Embryonic facial prominence (tissue), 1 donor: ENCODE data around the gene MARCKSL1.
A peak's percentile ranks its signal among the peaks of the same experiment; 100 is the strongest.
"Not testable (repeated sequence)": the region's sequence is repeated elsewhere in the genome, so short reads cannot be mapped to it uniquely, and the experiment has no call there.

Source experiments
- DNase-seq: peaks from one replicate; pipeline ENCODE4 v3.0.0-alpha.2; 2016; ENCODE audit errors: extremely low spot score

MARCKSL1 gene, protein sequence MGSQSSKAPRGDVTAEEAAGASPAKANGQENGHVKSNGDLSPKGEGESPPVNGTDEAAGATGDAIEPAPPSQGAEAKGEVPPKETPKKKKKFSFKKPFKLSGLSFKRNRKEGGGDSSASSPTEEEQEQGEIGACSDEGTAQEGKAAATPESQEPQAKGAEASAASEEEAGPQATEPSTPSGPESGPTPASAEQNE

DNA sequence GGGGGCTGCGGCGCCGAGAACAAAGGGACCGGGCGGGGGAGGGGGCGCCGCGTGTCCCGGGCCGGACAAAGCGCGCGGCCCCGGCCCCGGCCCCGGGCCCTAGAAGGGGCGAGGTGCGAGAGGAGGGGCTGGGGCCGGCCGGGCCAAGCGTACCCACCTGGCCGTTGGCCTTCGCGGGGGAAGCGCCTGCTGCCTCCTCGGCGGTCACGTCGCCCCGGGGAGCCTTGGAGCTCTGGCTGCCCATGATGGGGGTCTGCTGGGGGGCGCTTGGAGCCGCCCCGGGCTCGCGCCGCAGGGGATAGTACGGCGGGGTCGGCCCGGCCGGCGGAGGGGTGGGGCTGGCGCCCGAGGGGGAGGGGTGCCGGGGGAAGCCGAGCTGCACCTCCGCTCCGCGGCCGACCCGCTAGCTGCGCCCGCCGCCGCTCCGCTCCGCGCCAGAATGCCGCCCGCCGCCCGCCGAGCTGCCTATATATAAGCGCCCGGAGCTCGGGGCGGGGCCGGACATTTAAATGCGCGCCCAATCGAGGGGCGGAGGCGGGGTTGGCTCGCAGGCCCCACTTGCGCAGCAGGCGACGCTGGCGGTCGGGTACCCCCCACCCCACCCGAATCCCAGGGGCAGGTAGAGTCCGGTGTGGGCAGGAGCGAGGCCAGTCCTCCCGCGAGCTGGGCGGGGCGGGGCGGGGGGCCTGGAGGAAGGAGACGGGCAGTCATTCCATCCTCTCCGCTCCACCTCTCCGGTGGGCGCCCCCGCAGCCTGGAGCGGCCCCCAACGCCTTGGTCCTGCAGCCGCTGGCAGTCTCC is at the start of gene MARCKSL1:
MARCKSL1 (minus strand) TSS at position 444 of the 801 bp plus-strand sequence; CDS start at position 244, 200 bp downstream.
- peak; percentile 56 for DNase-seq

DNA sequence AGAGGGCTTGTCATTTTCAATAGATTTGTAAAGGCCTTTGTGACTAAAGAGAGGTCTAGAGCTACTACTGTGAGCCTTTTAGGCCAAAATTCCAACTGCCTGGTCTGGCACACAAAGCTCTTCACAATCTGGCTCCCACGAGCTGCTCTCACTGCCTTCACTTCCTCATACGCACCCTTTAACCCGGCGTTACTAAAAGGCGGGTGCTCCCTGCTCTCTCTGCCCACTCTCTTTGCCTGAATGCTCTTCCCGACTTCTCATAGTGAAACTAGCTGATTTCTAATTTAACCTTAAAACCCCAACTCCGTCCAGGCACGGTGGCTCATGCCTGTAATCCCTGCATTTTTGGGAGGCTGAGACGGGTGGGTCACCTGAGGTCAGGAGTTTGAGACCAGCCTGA is 44.0 kb upstream of the MARCKSL1 start:
- DNase-seq = no peak

DNA sequence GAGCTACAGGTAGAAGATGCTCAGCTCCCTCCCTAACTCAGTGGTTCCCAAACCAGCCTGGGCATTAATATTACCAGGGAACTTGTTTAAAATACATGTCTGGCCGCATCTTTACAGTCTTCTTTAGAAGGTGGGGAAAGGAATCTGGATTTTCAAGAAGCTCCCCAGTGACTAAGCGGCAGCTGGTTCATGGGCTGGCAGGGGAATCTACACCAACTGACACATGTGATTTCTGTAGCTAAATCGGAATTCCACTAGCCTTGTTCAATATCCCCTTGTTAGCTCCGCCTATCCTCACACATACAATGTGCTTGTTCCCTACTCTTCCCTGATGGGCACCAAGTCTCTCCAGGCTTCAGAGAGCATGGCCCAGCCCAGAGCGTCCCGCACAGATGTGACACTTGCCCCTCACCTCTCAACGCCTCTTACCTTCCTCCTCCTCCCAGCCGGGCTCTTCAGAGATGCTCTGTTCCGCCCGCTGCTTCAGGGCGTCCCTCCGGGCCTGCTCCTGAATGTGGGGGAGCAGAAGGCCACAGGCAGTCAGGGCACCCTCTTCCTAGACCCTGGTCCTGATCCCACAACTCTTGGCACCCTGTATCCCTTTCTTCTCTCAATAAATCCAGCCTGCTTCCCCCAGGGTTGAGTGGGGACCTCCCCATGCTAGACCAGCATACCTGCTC is 41.6 kb upstream of the MARCKSL1 start:
- no peak for DNase-seq

DNA sequence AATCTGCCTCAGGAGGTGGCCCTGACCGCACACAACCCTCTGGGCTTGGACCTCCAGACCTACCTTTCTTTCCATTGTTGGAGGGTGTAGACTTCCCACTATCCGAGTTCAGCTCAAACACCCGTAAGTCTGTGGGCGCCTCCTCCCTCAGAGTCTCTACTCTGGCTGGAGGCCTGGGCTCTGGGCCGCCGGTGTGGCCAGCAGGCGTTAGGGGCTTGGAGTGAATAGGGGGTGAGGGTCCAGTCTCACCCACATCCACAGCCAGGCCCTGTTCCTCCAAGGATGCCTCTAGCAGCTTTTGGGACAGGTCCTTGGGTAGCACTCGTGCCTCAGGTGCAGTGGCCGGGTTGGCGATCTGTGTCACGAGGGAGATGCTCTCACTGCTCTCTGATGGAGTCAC is 40.2 kb upstream of the MARCKSL1 start:
- DNase-seq = no peak

DNA sequence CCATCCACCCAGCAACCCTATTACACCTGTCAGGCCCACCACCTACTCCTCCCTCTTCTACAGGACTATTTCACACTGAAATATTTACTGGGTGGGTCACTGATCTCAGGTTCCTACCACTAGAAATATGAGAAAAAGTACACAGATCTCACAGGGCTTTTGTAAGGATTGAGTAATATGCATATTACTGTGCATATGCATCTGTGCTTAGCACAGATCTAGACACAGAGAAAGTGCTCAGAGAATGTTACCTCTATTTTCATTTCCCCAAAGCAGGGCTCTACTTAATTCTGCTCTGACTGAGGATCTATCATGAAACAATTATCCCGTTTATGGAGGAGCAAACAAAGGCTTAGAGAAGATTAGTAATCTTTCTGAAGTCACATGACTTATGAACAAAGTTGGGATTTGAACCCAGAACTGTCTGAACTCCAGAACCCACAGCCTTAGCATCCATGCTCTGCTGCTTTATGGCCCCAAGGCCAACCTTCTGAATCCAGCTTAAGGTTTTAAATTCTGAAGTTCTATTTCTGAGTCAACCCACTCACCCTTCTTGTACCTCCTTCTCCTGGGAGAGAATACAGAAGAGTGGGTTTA is 38.1 kb upstream of the MARCKSL1 start:
- DNase-seq = no peak

DNA sequence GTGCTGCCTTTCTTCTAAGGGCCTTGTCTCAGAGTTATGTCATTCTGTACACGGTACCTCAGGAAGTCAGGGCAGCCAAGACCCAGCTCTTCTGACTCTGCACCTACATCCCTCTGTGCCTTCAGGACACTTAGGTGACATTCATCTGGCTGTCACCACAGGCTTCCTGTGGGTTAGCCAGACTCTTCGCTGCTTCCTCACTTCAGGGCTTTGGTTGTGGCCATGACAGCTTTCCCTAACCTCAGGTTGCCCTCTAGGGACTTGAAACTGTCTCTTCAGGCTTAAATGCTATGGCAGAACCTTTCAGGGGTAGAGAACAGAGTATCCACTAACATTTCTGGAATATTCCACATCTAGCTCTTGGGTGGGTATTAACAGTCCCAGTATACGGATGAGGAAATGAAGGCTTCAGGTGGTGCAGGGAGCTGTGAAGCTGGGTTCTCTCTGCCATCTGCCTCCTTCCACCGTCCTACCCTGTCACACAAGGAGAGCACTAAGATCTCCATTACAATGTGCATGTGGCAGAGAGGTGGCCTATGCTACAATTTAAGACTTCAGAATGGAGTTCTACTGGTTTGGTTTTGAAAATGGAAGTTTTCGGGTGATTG is 36.2 kb upstream of the MARCKSL1 start:
- no peak for DNase-seq

DNA sequence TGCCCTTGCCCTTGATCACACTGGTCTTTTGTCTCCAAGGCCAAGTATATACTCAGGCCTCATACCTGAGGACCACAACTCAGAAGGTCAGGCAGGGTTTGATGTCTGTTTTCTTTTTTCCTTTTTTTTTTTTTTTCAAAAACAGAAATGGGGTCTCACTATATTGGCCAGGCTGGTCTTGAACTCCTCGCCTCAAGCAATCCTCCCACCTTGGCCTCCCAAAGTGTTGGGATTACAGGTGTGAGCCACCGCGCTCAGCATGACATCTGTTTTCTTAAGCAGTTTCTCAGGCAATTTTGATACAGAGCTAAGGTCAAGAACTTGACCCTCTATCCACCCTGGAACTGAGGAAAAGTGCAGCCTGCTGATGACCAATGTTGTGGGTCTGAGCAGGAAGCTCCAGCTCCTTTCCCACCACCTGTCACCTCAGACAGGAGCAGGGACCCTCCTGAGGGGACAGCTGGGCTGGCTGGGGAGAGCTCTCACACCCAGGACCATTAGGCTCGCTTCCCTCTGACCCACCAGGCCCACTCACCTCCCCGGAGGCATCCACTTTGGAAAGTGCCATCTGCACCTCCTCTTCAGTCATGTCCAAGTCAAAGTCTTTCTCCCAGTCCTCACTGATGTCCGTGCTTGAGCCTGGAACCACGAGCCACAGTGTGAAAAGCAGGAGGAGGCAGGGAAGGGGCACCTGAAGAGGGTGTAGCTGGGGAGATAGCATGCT is 32.0 kb upstream of the MARCKSL1 start:
- no peak for DNase-seq

DNA sequence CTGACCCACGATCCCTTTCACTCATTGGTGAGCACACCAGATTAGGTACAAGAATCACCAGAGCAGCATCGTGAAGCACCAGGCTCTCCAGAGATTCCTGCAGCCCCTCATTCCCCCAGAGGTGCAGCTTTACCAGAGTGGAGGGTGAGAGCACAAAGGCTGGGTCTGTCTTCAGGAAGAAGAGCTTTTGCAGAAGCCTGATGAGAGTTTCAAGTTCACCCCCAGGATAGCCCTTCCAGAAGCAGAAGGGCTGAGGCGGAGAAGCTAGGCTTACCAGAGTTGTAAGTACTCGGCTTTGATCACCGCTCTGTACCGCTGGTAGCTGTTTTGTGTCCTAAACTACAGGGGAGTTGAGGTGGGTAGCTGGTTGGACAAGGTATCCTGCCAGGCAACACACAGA is 29.4 kb upstream of the MARCKSL1 start:
- DNase-seq = no peak

DNA sequence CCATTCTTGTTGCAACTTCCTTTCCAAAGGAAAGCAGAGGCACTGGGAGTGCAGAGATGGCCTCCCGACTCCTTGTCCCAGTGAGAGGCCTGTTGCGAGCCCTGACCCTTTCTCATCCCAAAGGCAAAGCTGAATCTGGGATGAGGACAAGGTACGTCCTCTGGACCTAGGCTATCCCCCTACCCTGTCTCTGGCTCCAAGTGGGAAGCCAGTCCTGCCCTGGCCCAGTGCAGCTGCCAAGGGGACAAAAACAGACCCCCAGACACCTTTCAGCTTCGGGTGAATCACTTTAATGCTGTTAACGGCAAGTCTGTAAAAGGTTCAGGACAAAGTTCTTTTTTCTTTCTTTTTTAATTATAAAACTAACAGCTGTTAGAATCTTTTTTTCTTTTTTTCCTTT is 28.8 kb upstream of the MARCKSL1 start:
- DNase-seq = no peak

DNA sequence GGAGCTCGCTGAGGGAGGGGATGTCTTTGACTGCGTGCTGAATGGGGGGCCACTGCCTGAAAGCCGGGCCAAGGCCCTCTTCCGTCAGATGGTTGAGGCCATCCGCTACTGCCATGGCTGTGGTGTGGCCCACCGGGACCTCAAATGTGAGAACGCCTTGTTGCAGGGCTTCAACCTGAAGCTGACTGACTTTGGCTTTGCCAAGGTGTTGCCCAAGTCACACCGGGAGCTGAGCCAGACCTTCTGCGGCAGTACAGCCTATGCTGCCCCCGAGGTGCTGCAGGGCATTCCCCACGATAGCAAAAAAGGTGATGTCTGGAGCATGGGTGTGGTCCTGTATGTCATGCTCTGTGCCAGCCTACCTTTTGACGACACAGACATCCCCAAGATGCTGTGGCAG is 27.7 kb upstream of the MARCKSL1 start:
- no peak for DNase-seq

DNA sequence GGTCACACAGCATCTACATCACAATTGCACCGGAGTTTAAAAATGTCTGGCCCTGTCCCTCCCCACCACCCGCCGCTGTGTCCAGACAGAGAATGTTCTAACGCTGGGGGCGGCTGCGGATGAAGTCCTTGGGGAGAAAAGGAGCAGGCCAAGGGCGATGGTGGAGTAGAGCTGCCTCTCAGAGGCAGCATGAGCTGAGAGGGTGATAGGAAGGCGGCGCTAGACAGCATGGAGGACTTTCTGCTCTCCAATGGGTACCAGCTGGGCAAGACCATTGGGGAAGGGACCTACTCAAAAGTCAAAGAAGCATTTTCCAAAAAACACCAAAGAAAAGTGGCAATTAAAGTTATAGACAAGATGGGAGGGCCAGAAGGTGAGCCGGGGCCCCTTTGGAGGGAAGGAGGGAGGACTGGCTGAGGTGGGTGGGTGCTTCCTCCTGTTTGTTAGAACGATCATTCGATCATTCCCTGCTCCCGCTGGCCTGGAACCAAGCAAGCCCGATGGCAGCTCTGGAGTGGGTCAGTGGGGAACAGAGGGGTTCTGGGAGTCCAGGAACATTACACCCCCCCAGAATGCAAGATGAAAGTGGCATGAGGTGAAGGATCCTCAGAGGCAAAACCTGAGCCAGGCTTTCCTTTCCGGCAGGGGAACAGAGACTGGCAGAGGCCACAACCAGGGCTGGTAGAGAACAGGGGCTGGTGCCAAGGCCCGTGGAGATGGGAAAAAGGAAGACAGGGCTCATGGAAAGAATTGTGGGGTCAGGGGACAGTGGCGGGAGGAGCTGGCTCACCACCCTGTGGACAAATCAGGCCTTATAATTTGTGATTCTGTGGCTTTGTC is 26.7 kb upstream of the MARCKSL1 start, which contains the start of the genes FAM229A and TSSK3:
FAM229A (minus strand) TSS at position 12 of the 840 bp plus-strand sequence. CDS start 394 bp downstream, outside the sequence.
TSSK3 (plus strand) TSS at position 66 of the 840 bp plus-strand sequence; CDS start at position 229, 163 bp downstream.
- DNase-seq = no peak

DNA sequence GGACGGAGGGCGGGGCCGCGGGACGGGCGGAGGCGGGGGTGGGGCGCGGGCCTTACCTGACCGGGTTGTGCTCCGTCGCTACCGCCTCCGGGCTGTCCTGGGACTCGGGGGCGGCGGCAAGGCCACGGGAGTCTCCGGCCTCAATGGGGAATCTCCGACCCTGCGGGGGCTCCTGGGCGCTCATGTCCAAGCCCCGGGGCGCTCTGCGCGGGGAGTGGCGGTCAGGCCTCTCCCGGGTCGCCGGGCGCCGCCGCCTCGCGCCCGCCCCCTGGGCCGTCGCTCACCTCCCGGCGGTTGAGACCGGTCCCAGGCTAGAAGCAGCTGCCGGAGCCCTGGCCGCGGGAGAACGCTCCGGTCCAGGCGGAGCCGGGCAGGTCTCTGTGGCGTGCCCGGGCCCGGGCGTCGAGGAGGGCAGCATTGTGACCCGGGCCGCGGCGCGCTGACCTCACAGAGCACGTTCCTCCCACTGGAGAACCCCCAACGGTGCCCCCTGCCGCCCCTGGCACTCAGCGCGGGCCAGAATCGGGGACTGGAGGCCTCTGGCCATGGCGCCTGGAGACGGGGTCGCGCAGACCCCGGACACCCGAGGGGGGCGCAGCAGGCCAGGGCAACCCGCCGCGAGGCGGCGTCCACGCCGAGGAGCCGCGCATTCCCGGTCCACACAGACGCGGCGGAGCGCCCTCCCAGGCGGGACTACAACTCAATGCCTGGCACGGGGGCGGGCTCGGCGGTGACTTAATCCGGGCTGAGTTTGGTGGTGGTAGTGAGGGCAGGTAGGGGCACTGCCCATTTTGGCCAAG is 25.8 kb upstream of the MARCKSL1 start:
- no peak for DNase-seq

DNA sequence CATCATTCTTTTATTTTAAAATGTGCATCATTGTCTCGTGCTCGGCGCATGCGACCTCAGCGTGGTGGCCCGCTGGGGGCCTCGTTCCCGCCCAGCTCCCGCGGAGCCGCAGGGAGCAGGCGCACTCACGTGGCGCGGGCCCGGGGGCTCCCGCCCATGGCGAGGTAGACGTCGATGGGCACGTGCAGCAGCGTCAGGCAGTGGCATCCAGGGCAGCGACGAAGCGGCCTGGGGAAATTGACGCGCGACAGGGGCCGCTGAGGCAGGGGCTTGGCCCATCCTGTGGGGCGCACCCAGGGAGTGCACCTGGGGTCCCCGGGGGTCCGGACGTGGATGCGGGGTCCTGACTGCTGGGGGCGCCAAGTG is 25.3 kb upstream of the MARCKSL1 start:
- no peak for DNase-seq

DNA sequence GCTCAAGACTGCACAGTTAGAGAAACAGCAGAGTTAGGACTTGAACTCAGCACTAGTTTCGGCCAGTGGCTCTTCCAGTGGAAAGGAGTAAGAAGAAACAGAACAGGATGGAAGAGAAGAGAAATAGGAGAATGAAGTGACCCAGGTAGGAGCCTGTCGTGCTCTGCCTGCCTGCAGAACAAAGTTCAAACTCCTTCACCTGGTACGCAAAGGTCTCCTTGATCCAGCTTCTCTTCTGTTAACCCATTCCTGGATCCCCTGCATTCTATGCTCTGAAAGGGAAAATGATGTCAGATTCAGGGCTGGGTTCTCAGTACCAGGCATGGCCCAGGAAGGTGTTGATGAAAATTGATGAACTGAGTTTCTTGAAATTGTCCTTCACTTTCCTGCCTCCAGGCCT is 22.4 kb upstream of the MARCKSL1 start:
- DNase-seq = no peak

DNA sequence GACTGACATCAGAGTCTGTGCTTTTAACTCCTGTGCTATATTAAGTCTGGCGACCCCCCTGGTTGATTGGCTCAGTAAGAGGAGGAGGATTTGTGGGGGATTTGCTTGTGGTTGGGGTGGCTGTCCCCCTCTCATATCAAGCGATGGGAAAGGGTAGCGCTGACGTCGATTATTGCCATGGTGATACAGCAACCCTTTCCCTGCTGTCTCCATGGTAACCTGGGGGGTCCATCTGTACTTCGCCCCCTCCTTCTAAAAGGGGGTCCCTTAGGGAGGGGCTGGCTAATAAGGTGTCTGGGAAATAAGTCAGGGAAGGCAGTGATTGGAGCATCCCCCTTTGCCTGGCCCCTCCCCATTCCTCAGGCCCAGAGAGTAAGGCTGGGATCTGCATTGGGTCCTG is 21.6 kb upstream of the MARCKSL1 start:
- DNase-seq = no peak

DNA sequence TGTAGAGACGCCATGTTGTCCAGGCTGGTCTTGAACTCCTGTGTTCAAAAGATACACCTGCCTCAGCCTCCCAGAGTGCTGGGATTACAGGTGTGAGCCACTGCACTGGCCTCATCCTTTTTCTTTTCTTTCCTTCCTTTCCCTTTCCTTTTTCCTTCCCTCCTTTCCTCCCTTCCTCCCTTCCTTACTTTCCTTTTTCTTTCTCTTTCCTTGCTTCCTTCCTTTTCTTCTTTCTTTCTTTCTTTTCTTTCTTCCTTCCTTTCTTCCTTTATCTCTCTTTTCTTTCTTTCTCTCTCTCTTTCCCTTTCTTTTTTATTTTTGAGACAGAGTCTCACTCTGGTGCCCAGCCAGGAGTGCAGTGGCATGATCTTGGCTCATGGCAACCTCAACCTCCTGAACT is 20.4 kb upstream of the MARCKSL1 start:
- no peak for DNase-seq

DNA sequence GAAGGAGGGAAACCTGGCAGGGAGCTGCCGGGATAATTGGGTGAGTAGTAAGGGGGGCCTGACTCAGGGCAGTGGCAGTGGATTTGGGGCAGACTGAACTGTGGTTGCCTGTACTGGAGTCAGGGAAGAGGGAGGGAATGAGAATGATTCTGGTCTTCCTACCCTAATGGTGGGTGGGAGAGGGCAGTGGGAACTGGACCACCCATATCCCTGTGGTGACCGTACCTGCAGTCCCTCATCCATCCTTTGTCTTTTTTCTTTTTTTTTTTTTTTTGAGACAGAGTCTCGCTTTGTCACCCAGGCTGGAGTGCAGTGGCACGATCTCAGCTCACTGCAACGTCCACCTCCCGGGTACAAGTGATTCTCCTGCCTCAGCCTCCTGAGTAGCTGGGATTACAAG is 19.7 kb upstream of the MARCKSL1 start:
- DNase-seq = not testable (repeated sequence)

DNA sequence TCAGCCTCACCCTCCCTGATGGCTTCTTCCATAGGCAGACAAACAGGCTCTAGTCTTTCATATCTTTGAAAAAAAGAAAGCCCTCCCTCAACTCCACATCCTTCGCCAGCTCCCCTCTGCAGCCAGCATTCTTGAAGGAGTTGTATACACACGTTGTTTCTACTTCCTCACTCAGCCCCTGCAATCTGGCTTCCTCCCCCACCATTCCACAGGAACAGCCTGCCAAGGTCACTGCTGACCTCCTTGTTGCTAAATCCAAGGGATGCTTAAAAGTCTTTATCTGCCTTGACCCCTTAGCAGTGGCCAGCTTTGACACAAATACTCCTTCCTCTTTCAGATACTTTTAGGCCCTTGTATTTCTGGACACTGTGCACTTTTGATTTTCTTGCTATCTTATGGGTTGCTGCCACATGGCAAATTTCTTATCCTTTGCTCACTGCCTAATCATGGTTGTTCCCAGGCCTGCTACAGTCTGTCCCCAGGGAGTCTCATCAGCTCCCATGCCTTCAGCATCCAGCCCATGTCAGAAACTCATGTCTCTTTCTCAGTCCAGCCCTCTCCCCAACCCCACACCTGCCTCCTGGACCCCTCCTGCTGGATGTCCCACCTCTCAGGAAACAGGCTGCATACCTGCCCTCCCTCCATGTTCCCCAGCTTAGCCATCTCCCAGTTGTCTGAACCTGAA is 18.0 kb upstream of the MARCKSL1 start:
- DNase-seq = no peak

DNA sequence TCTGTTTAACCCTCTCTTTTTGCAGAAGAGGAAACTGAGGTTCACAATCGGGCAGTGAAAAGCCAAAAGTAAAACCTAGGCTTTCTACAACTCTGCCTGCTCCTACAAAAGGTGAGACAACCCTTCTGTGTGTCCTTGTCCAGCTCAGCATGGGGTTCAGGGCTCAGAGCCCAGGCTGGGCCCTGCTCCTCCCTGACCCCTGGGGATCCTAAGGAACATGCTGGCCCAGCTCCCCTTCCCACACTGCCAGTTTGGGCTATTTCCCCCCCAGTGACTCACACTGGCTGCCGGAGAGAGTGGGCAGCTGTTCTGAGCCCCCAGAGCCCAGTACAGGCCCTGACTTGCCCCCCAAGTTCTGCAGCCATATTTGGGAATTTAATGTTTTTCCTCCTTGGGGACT is 17.4 kb upstream of the MARCKSL1 start:
- DNase-seq = no peak
